ENCODE measurements around the gene NUCKS1. TPM values are rescaled to one million over a fixed set of nuclear protein-coding genes. Genes with fewer than 3 reads are reported as not detected.

Gene NUCKS1
- total RNA-seq, result 59.8 and 89.5 TPM in 2 replicates

GRCh38 chr1:205750138-205751035 is at the start of gene NUCKS1:
Gene NUCKS1, minus strand, starts transcription at chr1:205750182. Its CDS starts 209 bp downstream, at chr1:205749973.

GRCh38 chr1:205775015-205775716 is 25.2 kb upstream of the NUCKS1 start, which contains the start of gene RAB29:
Gene RAB29, minus strand, starts transcription at chr1:205775482. Its CDS starts 526 bp downstream, at chr1:205774956.

GRCh38 chr1:205680073-205680851 is 69.7 kb downstream of the NUCKS1 start, which contains the start of gene SLC45A3:
Gene SLC45A3, minus strand, starts transcription at chr1:205680509. Its CDS starts 15,853 bp downstream, at chr1:205664656.

Other genes with a start within 250 kb of the NUCKS1 start
- gene CDK18, start 245.5 kb downstream of the NUCKS1 start, total RNA-seq, result 6.0 and 19.5 TPM in 2 replicates
- gene ELK4, start 118.2 kb downstream of the NUCKS1 start, total RNA-seq, result 7.5 and 14.7 TPM in 2 replicates
- gene SLC45A3, start 69.7 kb downstream of the NUCKS1 start, total RNA-seq, result 1.7 and 3.4 TPM in 2 replicates
- gene RAB29, start 25.3 kb upstream of the NUCKS1 start, total RNA-seq, result 22.9 and 25.8 TPM in 2 replicates
- gene SLC41A1, start 63.0 kb upstream of the NUCKS1 start, total RNA-seq, result 7.2 and 11.3 TPM in 2 replicates
- not detected in 2 replicates for gene PM20D1, start 100.0 kb upstream of the NUCKS1 start, total RNA-seq
- under 0.01 TPM in 1 of 2 replicates, not detected in the other for gene SLC26A9, start 193.3 kb upstream of the NUCKS1 start, total RNA-seq